KMS-11 (cell line): ENCODE results near the gene DSC1.

Experiments
- H2AFZ ChIP-seq: fragments of 200-600 bp; sonication (generic); 2 replicates; pipeline ENCODE4 v1.6.1; 2016; ENCODE audit warnings: antibody characterized with exemption, mixed run types, low read depth
- H3K27ac ChIP-seq: fragments of 200-600 bp; sonication (generic); 2 replicates; pipeline ENCODE4 v1.6.1; 2016; ENCODE audit warnings: mild to moderate bottlenecking, mixed run types
- H3K27me3 ChIP-seq: fragments of 200-600 bp; sonication (generic); 2 replicates; pipeline ENCODE4 v1.6.1; 2017; ENCODE audit warnings: mild to moderate bottlenecking, low read depth, mixed run types, moderate library complexity; ENCODE audit not compliant: insufficient read depth
- H3K36me3 ChIP-seq: fragments of 200-600 bp; sonication (generic); 2 replicates; pipeline ENCODE4 v1.6.1; 2017; ENCODE audit warnings: mild to moderate bottlenecking, mixed run types; ENCODE audit not compliant: insufficient read depth
- H3K4me1 ChIP-seq: fragments of 200-600 bp; sonication (generic); 2 replicates; pipeline ENCODE4 v1.6.1; 2016; ENCODE audit warnings: mild to moderate bottlenecking, low read depth, mixed run types; ENCODE audit not compliant: poor library complexity, severe bottlenecking
- H3K4me2 ChIP-seq: fragments of 200-600 bp; sonication (generic); 2 replicates; pipeline ENCODE4 v1.7.0; 2016; ENCODE audit warnings: mild to moderate bottlenecking, mixed run types
- H3K4me3 ChIP-seq: fragments of 200-600 bp; sonication (generic); IDR thresholded peaks from 2 replicates; pipeline ENCODE4 v1.6.1; 2017; ENCODE audit warnings: low read depth, low read length, mixed read lengths; ENCODE audit not compliant: insufficient read depth
- H3K79me2 ChIP-seq: fragments of 200-600 bp; sonication (generic); 2 replicates; pipeline ENCODE4 v1.6.1; 2016; ENCODE audit warnings: low read depth, mixed run types; ENCODE audit not compliant: insufficient read depth
- H3K9ac ChIP-seq: fragments of 200-600 bp; sonication (generic); 2 replicates; pipeline ENCODE4 v1.6.1; 2016; ENCODE audit warnings: mild to moderate bottlenecking, mixed run types
- H4K20me1 ChIP-seq: fragments of 200-600 bp; sonication (generic); 2 replicates; pipeline ENCODE4 v1.6.1; 2016; ENCODE audit warnings: mild to moderate bottlenecking, mixed run types; ENCODE audit not compliant: insufficient read depth
- CTCF ChIP-seq: fragments of 200-600 bp; sonication (generic); conservative IDR thresholded peaks from 2 replicates; pipeline ENCODE4 v1.6.1; 2017; ENCODE audit warnings: low read depth, mild to moderate bottlenecking, antibody characterized with exemption, low read length, moderate library complexity, mixed read lengths

The DSC1 gene

GRCh38 chr18:31148600-31148999 is 14.1 kb downstream of the DSC1 start:
- Histone ChIP-seq H2AFZ (no peak overlapping the region), H3K79me2 (no peaks in the 10 kb centered on the region), H3K36me3 (no peaks in the 10 kb centered on the region), H3K4me2 (no peak overlapping the region), H3K27me3 (no peaks in the 10 kb centered on the region), H3K9ac (no peak overlapping the region), H3K27ac (no peak overlapping the region), H4K20me1 (no peaks in the 10 kb centered on the region), H3K4me3 (no peak overlapping the region), H3K4me1 (no peaks in the 10 kb centered on the region)
- no peak for TF ChIP-seq CTCF

GRCh38 chr18:31146809-31147208 is 15.8 kb downstream of the DSC1 start:
- Histone ChIP-seq H3K27me3 (no peaks in the 10 kb centered on the region), H3K4me2 (no peak overlapping the region), H3K9ac (no peak overlapping the region), H3K4me3 (no peak overlapping the region), H3K36me3 (no peaks in the 10 kb centered on the region), H4K20me1 (no peaks in the 10 kb centered on the region), H3K79me2 (no peaks in the 10 kb centered on the region), H3K4me1 (no peaks in the 10 kb centered on the region), H3K27ac (no peak overlapping the region), H2AFZ (no peak overlapping the region)
- no peak for TF ChIP-seq CTCF

GRCh38 chr18:31143025-31143424 is 19.6 kb downstream of the DSC1 start:
- H3K4me3 ChIP-seq, result no peak overlapping the region
- no peak for TF ChIP-seq CTCF
- no peaks in the 10 kb centered on the region for H3K79me2 ChIP-seq
- no peaks in the 10 kb centered on the region for H3K36me3 ChIP-seq
- no peaks in the 10 kb centered on the region for H4K20me1 ChIP-seq
- no peak overlapping the region for H3K9ac ChIP-seq
- H3K4me2 ChIP-seq, result no peak overlapping the region
- no peak overlapping the region for H2AFZ ChIP-seq
- no peaks in the 10 kb centered on the region for H3K27me3 ChIP-seq
- no peaks in the 10 kb centered on the region for H3K4me1 ChIP-seq
- H3K27ac ChIP-seq, result no peak overlapping the region

GRCh38 chr18:31138709-31139108 is 23.9 kb downstream of the DSC1 start:
- no peak overlapping the region for H3K27ac ChIP-seq

More at GRCh38 chr18:31138709-31139108, 23.9 kb downstream of the DSC1 start:
- no peak overlapping the region for H3K9ac ChIP-seq
- no peaks in the 10 kb centered on the region for H3K79me2 ChIP-seq
- TF ChIP-seq CTCF, result no peak
- no peaks in the 10 kb centered on the region for H3K4me1 ChIP-seq
- H3K4me3 ChIP-seq, result no peak overlapping the region
- H4K20me1 ChIP-seq, result no peaks in the 10 kb centered on the region
- H3K36me3 ChIP-seq, result no peaks in the 10 kb centered on the region
- no peaks in the 10 kb centered on the region for H3K27me3 ChIP-seq
- H3K4me2 ChIP-seq, result no peak overlapping the region
- no peak overlapping the region for H2AFZ ChIP-seq
